HG03175 (cell line): ENCODE measurements around the gene NKX2-1.
"Not testable (repeated sequence)": the region's sequence is repeated elsewhere in the genome, so short reads cannot be mapped to it uniquely, and the experiment has no call there.

Experiments
- ATAC-seq: cut with Tn5 transposase; IDR thresholded peaks from one replicate; pipeline ENCODE4 v1.9.1; 2021; ENCODE audit warnings: mild to moderate bottlenecking, moderate library complexity; ENCODE audit not compliant: unreplicated experiment

Gene NKX2-1

DNA sequence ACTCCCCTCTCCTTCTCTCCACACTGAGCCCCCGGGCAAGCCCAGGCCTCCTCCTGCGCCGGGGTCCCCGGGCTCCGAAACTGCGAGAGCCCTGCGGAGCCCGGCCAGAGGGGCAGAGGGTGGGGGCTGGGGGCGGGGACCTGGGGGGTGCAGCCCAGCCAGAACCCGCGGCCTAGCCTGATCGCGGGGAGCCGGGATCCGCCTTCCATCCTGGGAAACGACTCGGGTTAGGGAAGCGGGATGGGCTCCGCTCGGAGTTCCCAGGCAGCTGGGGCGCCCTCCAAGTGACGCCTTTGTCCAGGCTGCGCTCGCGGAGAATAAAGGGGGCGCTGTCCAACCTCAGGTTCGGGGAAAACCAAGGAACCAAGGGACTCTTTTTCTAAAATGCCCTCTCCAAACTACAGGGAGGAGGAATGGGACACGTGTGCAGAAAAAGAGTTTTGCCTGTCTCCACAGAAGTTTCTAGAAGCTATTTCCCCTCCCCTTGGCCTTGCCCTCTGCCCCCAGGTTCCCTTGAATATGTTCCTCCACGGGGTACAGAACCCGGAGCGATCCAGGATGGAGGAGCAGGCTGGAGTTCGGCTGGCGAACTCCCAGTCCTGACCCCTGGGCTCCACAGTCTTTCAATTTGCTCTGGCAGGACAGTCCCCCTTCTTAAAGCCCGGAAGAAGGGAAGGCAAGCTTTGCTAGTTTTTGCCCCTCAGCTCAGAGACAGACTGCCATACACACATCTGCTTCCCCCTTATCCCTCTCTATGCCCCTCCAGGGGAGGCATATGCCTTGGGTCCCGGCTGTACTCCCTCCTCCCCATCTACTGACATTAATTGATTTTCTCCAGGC lies 13.9 kb downstream of the NKX2-1 start:
- no peak for ATAC-seq

DNA sequence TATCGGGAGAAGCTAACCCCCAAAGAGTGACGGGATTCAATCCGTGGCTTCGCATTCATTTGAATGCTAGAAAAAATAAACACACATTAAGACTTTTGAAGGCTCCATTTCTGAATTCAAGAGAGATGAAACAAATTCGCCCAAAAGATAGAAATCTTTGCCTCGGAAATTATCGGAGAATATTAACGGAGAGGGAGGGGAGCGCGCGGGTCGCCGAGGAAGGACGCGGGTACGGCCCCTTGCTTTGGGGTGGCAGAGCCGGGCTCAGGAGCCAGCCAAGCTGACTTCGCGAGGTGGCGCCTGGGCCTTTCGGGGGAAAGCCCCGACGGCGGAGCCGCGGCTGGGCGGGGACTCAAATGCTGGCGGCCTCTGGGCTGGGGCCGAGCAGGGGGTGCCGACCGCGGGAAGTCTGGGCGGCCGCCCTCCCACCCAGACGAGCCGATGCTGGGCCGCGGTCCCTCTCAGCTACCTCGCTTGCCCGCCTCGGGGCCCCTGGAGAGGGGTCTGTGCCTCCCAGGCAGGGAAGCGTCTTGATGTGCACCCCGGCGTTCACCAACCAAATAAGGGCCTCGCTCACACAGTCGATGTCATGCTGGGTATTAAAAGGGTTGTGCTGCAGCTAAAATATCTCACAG lies 14.7 kb downstream of the NKX2-1 start:
- no peak for ATAC-seq

DNA sequence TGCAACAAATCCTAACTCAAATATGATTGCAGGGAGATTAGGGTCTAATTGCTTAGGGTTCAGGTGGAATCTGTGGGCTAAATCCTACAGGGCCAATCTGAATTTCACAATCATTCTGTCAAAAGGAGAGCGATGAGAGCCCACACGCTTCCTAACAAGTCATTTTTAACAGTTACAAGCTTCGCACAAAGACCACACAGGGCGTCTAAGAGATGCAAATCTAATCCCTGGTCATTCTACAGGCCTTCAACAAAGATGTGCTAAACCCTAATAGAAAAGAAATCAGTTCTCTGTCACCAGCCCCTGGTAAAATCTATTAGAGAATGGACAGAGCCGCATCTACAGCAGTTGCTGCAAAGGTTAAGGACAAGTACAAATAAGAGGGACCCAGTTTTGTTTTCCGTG lies 15.3 kb downstream of the NKX2-1 start:
- no peak for ATAC-seq

DNA sequence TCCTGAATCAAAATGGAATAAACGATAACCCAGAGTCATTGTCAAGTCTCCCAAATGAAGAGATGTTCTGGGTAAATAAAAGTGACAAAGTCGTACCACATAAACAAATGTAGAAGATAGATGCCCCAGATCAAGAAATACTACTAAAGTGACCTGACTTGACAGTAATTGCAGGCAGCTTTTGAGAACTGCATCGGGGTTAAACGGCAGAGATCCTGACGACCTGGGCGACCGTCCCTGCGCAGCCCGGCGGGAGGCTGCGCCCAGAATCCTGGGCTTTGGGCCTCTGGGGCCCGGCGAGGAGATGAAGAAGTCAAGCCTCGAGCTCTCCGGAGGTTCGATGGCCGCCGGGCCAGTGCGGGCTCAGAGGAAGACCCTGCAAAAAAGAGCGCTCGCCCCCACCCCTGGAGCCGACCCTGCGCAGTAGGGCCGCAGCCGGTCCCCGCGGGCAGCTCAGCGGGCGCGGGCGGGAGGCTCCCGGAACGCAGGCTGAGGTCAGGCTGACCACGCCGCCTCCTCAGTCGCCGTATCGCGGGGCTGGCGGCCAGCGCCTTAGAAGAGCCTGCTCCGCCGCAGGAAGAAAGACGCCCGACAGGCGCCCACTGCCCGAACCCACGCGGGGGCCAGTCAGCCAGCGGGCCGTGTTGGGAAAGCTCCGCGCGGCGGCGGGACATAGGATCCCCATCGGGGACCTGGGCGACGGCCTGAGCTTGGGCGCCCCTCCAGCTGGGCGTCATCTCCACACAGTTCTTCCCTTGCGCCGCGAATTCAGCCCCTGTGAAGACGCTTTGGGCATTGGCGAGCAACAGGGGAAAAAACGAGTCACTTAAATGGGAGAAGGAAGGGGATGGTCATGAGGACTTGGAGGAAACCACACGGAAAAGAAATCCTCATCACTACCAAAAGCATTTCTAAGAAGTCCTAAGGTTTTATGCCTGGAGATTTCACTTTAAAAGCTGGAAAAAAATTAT lies 16.0 kb downstream of the NKX2-1 start:
- no peak for ATAC-seq

DNA sequence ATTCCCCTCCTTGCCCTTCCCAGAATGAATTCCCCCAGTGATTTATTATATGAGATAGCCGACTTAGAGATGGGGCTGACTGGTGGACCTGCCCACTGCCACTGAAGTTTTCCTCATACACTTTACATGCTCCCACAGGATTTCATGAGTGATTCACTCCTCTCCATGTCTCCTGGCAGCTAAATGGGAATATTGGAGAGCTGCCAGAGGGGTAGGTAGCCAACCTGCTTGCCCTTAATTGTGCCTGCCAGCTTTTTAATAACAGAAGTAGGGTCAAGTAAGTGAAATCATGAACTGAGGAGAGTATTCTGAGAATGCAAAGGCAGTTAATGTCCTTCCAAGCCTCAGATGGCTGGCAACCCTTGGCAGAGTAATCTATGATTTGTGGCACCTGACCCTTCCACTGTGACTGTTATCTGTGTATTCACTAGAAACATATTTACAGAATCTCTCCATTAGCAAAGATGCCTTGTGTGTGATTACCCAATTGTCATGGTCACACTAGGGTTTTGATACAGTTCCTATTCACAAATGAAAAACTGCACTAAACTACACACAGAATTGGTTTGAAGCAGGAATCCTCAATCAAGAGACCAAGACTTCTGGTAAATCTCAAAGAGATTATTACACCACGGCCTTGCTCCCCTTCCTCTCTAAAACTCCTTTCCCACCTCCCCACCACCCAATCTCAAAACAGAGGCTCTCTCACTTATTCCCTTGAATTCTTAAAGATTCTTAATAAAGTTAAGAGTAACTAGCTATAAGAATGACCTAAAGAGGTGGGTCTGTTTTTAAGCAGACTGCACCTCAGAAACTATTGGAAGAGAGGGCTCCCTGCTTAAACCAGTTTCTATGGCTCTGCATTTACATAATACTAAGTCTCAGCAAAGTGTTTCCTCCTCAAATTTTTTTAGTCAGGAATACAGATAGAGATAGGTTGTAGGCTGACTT lies 17.2 kb downstream of the NKX2-1 start:
- ATAC-seq: no peak

DNA sequence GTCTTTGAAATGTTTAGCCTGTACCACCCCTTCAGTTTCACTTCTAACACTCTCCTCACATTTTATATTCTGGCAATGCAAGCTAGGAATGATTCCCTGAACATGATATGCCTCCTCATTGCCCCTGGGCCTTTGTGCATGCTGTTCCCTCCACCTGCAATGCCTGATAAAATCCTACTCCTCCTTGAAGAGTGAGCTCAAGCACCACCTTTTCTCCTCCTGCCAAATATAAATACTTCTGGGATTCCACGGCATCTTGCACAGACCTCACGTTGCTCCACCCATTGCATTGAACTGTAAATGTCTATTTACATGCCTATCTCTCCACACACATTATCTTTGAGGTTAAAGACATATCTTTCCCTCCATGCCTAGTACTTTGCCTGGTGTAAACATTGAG lies 21.1 kb downstream of the NKX2-1 start:
- ATAC-seq: no peak

DNA sequence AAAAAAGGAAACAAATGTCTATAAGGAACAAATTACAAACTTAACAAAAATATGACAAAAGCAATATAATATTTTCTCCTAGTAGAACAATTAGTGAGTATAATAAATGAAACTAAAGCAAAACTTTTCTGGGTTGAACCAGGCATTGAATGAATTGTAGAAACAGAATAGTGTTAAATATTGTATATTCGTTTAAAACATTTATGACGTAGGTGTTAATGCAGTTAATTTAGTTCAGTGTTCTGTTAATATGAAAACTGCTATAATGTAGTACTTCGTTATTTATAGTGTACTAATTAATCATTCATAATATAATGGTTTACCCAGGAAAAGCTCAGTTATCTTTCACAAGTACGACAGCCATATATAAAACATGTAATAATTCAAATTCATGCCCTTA lies 23.7 kb downstream of the NKX2-1 start:
- no peak for ATAC-seq

DNA sequence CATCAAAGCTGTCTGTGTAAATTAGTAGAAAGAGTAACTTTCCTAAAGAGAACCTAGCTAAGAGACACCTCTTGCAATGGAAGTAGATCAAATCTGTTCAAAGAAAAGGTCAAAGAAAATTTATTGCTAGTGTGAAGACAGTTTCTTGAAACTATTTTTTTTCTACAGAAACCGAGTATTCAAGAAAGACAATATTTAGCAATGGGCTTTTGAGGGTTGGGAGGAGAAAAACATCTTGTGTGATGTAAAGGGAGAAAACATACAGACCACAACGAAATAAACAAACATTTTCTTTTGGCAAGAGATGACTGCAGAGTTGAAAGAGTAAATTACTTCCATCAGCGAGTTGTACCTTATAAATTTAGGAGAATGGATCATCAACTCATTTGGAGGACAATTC lies 24.4 kb downstream of the NKX2-1 start:
- no peak for ATAC-seq

DNA sequence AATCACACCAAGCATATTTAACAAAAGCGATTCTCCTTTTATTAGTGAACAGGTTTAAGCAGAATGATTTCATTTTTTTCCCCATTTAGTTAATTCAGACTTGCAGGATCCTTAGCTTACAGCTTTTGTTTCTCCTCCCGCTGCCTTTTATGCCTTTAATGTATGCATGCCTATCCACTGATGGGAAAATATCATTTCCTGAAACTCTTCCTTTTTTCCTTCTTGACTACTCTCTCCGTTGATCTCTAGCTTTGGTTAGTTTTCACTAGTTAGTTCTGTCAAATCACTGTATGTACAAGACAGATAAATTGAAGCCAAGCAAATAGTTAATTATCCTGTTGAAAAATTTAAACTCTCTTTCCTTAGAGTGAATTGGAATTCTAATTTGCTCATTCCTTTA lies 26.3 kb downstream of the NKX2-1 start:
- ATAC-seq: no peak

DNA sequence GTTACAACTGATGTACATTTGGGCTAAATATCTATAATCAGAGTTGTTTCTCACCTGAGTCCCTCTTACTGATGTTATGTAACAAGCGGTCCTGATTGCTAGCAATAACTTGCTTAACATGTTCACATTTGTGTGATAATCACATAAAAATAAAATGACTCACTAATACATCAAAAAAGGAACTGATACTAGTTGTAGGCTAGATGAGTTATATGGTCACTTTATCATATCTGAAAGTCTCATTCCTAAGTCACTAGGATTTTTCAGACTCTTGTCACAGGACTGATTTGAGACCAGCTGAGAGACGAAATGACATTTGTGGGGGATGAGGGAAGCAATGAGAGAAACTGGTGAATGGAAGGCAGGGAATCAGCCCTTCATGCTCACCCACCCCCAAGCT lies 34.3 kb downstream of the NKX2-1 start:
- ATAC-seq: peak; percentile 58

DNA sequence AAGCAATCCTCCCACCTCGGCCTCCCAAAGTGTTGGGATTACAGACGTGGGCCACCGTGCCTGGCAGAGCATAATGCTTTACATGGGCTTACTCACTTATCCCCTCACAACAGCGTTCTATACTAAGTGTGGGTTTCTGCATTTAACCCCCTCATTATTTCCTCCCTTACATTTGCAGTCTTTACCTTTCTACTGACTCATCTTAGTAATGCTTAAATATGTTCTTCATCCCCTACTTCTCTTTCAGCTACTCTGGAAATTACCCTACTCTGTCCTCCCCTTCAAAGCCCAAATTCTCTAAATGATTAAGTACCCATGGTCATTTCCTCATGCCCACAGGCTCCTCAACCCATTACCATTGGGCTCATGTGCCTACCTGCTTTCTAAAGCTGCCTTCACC lies 40.7 kb downstream of the NKX2-1 start:
- ATAC-seq: no peak

DNA sequence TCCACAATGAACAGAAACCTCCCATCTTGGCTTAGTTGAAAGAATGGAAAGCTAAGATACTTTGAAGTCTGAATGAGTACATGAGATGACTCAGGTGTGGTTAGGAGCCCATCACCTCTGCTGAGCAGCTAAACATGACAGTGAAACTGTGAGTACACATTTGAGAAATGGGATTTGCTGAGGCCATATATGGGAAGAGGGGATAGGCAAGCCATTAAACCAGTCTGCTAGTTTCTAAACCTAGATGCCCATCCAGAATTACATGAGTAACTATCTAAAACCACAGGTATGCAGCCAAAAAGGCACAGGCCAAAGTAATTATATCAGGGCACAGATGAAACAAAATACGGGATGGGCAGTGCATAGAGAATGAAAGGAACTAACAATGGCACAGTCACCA lies 41.2 kb downstream of the NKX2-1 start:
- no peak for ATAC-seq

DNA sequence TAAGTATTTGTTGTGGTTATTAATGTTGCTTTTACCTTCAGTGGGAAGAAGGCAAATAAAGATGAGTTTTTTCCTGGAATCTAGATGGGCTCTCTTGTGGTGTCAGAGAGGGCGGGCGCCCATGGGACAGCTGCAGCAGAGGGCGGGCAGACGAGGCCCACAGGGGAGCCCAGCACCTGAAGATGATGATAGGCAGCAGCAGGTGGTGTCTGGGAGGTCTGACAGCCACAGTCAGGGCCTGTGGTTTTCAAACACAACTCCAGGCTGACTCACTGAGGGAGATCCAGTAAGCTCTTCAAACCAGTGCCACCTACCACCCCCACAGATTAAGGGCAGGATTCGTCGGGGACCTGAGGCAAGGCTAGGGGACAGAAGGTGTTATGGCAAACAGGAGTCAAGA lies 42.8 kb downstream of the NKX2-1 start:
- ATAC-seq: no peak

DNA sequence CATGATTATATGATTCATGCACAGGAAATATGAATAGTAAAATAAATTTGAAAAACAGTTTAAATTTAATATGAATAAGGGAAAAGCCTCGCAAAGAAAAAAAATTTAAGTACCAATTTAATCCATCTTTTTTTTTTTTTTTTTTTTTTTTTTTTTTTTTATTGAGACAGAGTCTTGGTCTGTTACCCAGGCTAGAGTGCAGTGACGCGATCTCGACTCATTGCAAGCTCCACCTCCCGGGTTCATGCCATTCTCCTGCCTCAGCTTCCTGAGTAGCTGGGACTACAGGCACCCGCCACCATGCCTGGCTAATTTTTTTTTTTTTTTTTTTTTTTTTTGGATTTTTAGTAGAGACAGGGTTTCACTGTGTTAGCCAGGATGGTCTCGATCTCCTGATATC lies 44.0 kb downstream of the NKX2-1 start:
- ATAC-seq: not testable (repeated sequence)

DNA sequence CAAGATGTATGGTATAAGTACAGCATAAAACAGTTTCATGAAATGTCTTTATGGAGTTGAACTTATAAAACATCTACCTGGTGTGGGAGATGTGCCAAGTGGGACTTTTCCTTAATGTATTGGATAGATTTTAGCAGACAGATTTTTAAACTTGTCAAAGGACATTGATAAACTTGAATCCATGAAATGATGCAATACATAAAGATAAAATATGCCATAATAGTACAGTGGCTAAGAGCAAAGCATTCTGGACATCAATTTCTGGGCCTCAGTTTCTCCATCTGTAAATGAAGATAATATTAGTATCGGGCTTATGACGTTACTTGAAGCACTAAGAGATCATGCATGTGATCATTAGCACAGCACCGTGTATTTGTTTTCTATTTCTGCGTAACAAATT lies 45.4 kb downstream of the NKX2-1 start:
- no peak for ATAC-seq

DNA sequence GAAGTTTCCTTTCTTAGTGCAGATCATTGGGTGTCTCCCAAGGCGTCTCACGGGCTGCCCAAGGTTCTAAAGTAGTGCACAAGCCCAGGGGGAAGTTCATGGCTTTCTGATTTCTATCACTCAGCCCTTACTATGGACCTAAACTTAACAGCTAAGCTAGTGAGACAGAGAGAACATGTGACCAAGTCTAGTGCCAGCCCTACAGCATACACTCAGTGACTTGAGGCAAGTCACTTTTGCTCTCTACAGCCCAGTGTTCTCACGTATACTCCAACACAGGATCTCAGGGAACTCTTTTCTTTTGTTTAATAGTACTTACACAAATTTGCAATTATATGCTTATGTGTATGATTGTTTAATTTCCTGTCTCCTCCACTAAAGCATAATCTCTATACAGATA lies 48.6 kb downstream of the NKX2-1 start:
- no peak for ATAC-seq

DNA sequence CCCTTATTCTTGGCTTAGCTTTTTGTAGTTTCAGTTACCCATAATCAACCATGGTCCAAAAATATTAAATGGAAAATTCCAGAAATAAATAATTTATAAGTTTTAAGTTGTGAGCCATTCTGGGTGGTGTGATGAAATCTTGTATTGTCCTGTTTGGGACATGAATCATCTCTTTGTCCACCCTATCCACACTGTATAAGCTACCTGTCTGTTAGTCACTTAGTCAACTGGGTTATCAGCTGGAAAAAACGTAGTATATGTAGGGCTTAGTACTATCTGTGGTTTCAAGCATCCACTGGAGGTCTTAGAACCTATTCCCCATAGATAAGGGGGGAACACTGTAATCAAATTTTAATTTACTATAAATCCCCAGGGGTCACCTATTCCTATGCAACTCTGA lies 52.7 kb downstream of the NKX2-1 start:
- ATAC-seq: no peak
